HG03045 (cell line): Measurements from ENCODE around the gene ARHGEF4.
"Not testable (repeated sequence)": the region's sequence is repeated elsewhere in the genome, so short reads cannot be mapped to it uniquely, and the experiment has no call there.

Source experiments
- ATAC-seq: cut with Tn5 transposase; IDR thresholded peaks from one replicate; pipeline ENCODE4 v1.9.1; 2021; ENCODE audit warnings: mild to moderate bottlenecking, moderate library complexity; ENCODE audit not compliant: unreplicated experiment

Gene ARHGEF4

GRCh38 chr2:130966149-130966774 is 129.5 kb downstream of the ARHGEF4 start:
- ATAC-seq: no peak

GRCh38 chr2:130966775-130967490 is 130.2 kb downstream of the ARHGEF4 start:
- no peak for ATAC-seq

GRCh38 chr2:130972410-130972809 is 135.7 kb downstream of the ARHGEF4 start:
- no peak for ATAC-seq

DNA sequence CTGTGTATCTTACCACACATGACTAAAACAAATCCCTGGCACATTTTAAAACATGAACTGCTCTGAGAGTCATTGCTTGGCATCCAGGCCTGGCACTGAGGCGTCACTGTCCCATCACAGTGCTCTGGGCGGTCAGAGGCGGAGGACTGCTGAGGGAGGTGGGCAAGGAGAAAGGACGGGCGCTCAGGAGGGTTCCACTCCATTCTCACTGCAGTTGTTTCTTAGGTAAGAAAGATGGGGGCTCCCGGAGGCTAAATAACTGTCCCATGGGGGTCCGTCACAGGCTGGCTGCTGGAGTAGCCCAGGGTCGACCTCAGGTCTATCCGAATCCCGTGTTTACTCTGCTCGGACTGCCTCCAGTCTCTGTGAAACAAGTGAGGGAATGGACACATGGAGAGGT is 139.0 kb downstream of the ARHGEF4 start:
- no peak for ATAC-seq

- ATAC-seq: no peak
These were observed 140.0 kb downstream of the ARHGEF4 start for GRCh38 chr2:130976591-130977237.

GRCh38 chr2:130977461-130978050 is 140.8 kb downstream of the ARHGEF4 start:
- no peak for ATAC-seq

- ATAC-seq: no peak
These were observed 145.0 kb downstream of the ARHGEF4 start for GRCh38 chr2:130981667-130982066.

DNA sequence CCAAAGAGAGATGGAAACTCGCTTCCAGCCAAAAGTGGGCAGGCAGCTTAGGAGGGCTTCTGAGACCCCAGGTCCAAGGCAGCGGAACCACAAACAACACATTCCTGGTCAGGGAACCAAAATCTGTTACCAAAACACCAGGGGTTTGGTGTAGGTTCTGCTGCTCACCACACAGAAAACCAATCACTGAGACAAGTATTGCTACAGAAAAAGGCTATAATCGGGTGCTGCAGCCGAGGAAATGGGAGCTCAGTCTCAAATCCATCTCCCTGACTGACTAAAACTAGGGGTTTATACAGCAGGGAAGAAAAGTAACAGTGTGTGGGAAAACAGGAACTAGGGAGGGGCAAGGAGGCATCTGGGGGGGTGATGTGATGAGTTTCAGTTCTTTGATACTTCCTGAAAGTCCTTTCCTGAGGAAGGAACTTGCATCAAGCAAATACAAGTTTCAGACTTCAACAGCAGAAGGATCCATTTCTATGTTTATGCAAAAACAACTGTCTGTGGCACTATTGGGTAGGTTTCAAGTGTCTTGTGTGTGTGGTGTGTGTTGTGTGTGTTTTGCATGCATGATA is 148.6 kb downstream of the ARHGEF4 start:
- no peak for ATAC-seq

GRCh38 chr2:130985831-130986649 is 149.3 kb downstream of the ARHGEF4 start:
- ATAC-seq: no peak

- no peak for ATAC-seq
These were observed 150.3 kb downstream of the ARHGEF4 start for GRCh38 chr2:130986890-130987493.

- ATAC-seq: no peak
These were observed 151.1 kb downstream of the ARHGEF4 start for GRCh38 chr2:130987519-130988425.

- ATAC-seq: not testable (repeated sequence)
These were observed 154.7 kb downstream of the ARHGEF4 start for GRCh38 chr2:130991446-130991845.

DNA sequence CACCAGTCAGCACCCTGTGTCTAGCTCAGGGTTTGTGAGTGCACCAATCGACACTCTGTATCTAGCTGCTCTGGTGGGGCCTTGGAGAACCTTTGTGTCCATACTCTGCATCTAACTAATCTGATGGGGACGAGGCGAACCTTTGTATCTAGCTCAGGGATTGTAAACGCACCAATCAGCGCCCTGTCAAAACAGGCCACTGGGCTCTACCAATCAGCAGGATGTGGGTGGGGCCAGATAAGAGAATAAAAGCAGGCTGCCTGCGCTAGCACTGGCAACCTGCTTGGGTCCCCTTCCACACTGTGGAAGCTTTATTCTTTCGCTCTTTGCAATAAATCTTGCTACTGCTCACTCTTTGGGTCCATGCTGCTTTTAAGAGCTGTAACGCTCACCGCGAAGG is 155.3 kb downstream of the ARHGEF4 start:
- ATAC-seq: not testable (repeated sequence)

- no peak for ATAC-seq
These were observed 160.0 kb downstream of the ARHGEF4 start for GRCh38 chr2:130996691-130997090.

- ATAC-seq: no peak
These were observed 160.5 kb downstream of the ARHGEF4 start for GRCh38 chr2:130997198-130997597.

DNA sequence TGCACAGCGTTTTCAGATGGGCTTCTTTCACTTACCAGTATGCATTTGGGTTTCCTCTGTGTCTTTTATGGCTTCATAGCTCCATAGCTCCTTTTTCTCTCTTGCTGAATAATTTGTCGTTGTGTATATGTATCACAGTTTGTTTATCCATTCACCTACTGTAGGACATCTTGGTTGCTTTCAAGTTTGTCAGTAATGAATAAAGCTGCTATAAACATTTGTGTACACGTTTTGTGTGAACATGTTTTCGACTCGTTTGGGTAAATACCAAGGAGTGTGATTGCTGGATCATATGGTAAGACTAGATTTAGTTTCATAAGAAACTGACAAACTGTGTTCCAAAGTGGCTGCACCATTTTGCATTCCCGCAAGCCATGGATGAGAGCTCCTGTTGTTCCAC is 161.8 kb downstream of the ARHGEF4 start:
- no peak for ATAC-seq

DNA sequence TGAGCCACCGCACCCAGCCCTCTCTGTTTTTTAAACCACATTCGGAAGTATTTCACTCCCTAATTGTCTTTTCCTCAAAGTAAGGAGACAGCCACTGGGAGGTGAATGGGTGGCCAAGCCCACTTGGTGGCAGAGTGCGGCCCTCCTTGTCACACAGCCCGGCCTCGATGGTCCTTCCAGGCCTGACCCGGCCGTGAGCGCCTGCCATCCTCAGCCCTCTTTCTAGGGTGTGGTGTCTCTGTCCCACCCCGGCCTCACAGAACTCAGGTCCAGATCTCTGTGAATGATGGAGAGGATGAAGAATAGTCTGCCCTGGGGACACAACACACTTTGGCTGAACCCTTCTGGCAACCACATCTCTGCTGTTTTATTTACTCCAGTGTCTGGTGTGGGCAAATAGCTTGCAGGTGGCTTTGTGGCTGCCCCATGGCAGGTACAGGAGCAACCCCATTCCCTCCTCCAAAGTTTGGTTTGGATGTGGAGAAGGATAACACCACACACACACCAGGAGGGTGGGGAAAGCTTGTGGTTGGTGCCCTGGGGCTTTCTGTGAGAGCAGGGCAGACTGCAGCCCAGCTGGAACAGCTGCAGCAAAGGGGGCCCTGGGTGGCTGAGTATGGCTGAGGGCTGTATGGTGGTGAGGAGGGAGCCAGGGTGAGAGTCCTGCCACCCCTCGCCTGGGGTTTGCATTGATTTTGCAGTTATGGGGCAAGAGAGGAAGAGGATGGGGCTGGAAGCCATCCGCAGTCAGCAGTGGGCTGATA is 167.9 kb downstream of the ARHGEF4 start:
- no peak for ATAC-seq

DNA sequence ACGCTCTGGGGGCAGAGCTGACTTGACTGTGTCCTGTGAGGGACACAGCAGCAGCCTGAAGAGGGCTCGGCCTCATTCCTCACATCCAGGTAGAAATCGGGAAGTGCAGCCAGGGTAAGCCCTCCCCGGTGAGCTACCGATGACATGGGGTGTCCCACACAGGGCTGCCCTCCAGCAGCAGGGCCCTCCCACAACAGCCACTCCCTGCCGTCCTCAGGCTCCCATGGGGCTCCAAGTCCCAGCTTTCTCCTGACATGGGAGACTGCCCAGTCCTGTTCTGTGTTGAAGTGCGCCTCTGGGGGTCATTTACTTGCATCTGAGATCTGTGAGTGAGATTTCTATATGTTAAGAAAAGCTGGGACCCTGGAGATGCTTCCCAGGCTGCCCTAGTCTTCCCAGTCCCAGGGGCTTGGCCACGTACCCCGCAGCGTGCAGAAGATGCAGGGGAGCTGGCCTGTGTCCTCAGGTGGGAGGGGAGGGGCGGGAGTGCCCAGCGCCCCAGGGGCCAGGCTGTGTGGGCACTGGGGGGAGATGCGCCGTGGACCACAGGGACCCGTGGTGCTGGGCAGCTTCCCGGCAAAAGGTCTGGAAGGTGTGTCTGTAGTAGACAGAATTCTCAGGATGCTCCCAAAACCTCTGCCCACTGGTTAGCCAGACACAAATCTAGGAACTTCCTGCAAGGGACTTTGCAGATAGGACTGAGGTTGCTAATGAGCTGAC is 168.7 kb downstream of the ARHGEF4 start:
- no peak for ATAC-seq
